GM23248 (cell line): ENCODE measurements around the gene SNRPD3. TPM values are rescaled to one million over a fixed set of nuclear protein-coding genes. Genes with fewer than 3 reads are reported as not detected.
A peak's percentile ranks its signal among the peaks of the same experiment; 100 is the strongest.

Experiments used
- DNase-seq: peaks from one replicate; pipeline ENCODE4 v3.0.0-alpha.2; 2015
- H2AFZ ChIP-seq: fragments of 200-600 bp; sonication (generic); 2 replicates; pipeline ENCODE4 v1.6.1; 2016; ENCODE audit warnings: antibody characterized with exemption
- H3F3A ChIP-seq: fragments of 200-600 bp; sonication (generic); 2 replicates; pipeline ENCODE4 v1.6.1; 2016; ENCODE audit warnings: mild to moderate bottlenecking, antibody characterized with exemption, mixed run types; ENCODE audit not compliant: insufficient read depth
- H3K27ac ChIP-seq: fragments of 200-600 bp; sonication (generic); 2 replicates; pipeline ENCODE4 v1.5.1; 2016; ENCODE audit warnings: mild to moderate bottlenecking
- H3K27me3 ChIP-seq: fragments of 200-600 bp; sonication (generic); replicated peaks from 2 replicates; pipeline ENCODE4 v1.6.1; 2016; ENCODE audit warnings: mild to moderate bottlenecking; ENCODE audit not compliant: insufficient read depth
- H3K36me3 ChIP-seq: fragments of 200-600 bp; sonication (generic); 2 replicates; pipeline ENCODE4 v1.6.1; 2016; ENCODE audit warnings: low read depth, mild to moderate bottlenecking
- H3K4me1 ChIP-seq: fragments of 200-600 bp; sonication (generic); 2 replicates; pipeline ENCODE4 v1.6.1; 2016; ENCODE audit warnings: mild to moderate bottlenecking; ENCODE audit not compliant: insufficient read depth
- H3K4me2 ChIP-seq: fragments of 200-600 bp; sonication (generic); one replicate; pipeline ENCODE4 v1.6.1; 2016; ENCODE audit warnings: mild to moderate bottlenecking; ENCODE audit not compliant: unreplicated experiment
- H3K4me3 ChIP-seq: fragments of 200-600 bp; sonication (generic); 2 replicates; pipeline ENCODE4 v1.5.1; 2016; ENCODE audit warnings: mild to moderate bottlenecking
- H3K79me2 ChIP-seq: fragments of 200-600 bp; sonication (generic); 2 replicates; pipeline ENCODE4 v1.6.1; 2016; ENCODE audit warnings: mild to moderate bottlenecking; ENCODE audit not compliant: insufficient read depth
- H3K9ac ChIP-seq: fragments of 200-600 bp; sonication (generic); 2 replicates; pipeline ENCODE4 v1.6.1; 2016; ENCODE audit warnings: mild to moderate bottlenecking
- H3K9me2 ChIP-seq: fragments of 200-600 bp; sonication (generic); 2 replicates; pipeline ENCODE4 v1.6.1; 2016; ENCODE audit warnings: mixed run types, mild to moderate bottlenecking, moderate library complexity; ENCODE audit not compliant: insufficient read depth
- H3K9me3 ChIP-seq: fragments of 200-600 bp; sonication (generic); one replicate; pipeline ENCODE4 v1.6.1; 2017; ENCODE audit warnings: low read depth
- H4K20me1 ChIP-seq: fragments of 200-600 bp; sonication (generic); 2 replicates; pipeline ENCODE4 v1.6.0; 2016; ENCODE audit not compliant: insufficient read depth
- EZH2 ChIP-seq: fragments of 200-600 bp; sonication (generic); IDR thresholded peaks from 2 replicates; pipeline ENCODE4 v1.6.1; 2018; ENCODE audit warnings: antibody characterized with exemption, mild to moderate bottlenecking; ENCODE audit not compliant: insufficient read depth, poor library complexity, severe bottlenecking
- EZH2phosphoT487 ChIP-seq: fragments of 200-600 bp; sonication (generic); IDR thresholded peaks from 2 replicates; pipeline ENCODE4 v1.6.1; 2018; ENCODE audit warnings: antibody characterized with exemption, moderate library complexity, mild to moderate bottlenecking, low read depth; ENCODE audit not compliant: insufficient read depth
- WGBS, 2 experiments: methylation state at CpG; one replicate each; pipeline ENCODE4 v1.1.6; 2015 to 2017; ENCODE audit warnings: low lambda C conversion rate in 2 of 2, low coverage in 1 of 2; ENCODE audit errors: missing lambda C conversion rate in 2 of 2; 5-methylcytosine and 5-hydroxymethylcytosine counted together
- in situ Hi-C: fragments of 300-500 bp; cut with MboI; formaldehyde crosslinking; loops from 2 replicates; pipeline ENCODE4 v1.15.0; 2020
- polyA plus RNA-seq: library from polyadenylated mRNA; unstranded; fragments of >200 nt; fragmentation: Nextera tagmentation; extraction: Ambion mirVana; gene quantifications from 2 replicates; pipeline ENCODE4 v1.2.1, GENCODE V29; 2016
- total RNA-seq: library from RNA; depleted of rRNA; stranded (reverse); fragments of >200 nt; shearing (Covaris generic); gene quantifications from 2 replicates; pipeline ENCODE4 v1.2.3, GENCODE V29; 2014

The SNRPD3 gene
- total and polyA plus RNA-seq, 2 experiments from 2014 or later, result 106 to 109 TPM

GRCh38 chr22:24571266-24571665, 15.5 kb downstream of the SNRPD3 start:
- H3K79me2 ChIP-seq, result peaks cover 41% of the 10 kb centered on the region
- 0 out of 2 replicates have a peak, but pooled peaks cover 6% of the 10 kb centered on the region for H4K20me1 ChIP-seq
- no peak overlapping the region for H3K27ac ChIP-seq
- no peak for DNase-seq
- H3K9me3 ChIP-seq, result no peaks in the 10 kb centered on the region
- H3K27me3 ChIP-seq, result no peaks in the 10 kb centered on the region
- no peak overlapping the region for H2AFZ ChIP-seq
- WGBS, 2 experiments, result 91 to 93% methylated on average over 7 of the region's 7 CpGs
- no peaks in the 10 kb centered on the region for H3K4me1 ChIP-seq
- peaks cover 36% of the 10 kb centered on the region; the same call in 1 of the 2 replicates for H3K36me3 ChIP-seq
- H3F3A ChIP-seq, result peaks cover 4% of the 10 kb centered on the region; the same call in 1 of the 2 replicates
- H3K9me2 ChIP-seq, result no peaks in the 10 kb centered on the region
- TF ChIP-seq EZH2 (no peak), EZH2phosphoT487 (no peak)
- in situ Hi-C loops, result no loop called here
- H3K4me3 ChIP-seq, result no peak overlapping the region
- H3K9ac ChIP-seq, result no peak overlapping the region
- no peak overlapping the region for H3K4me2 ChIP-seq

- DNase-seq, result no peak
- no peak overlapping the region for H3K4me3 ChIP-seq
- peaks cover 4% of the 10 kb centered on the region; the same call in 1 of the 2 replicates for H4K20me1 ChIP-seq
- no peaks in the 10 kb centered on the region for H3K9me3 ChIP-seq
- no peak overlapping the region for H3K27ac ChIP-seq
- peaks cover 42% of the 10 kb centered on the region for H3F3A ChIP-seq
- H3K36me3 ChIP-seq, result peaks cover 35% of the 10 kb centered on the region; the same call in 1 of the 2 replicates
- no peak overlapping the region for H2AFZ ChIP-seq
- no peak overlapping the region for H3K4me2 ChIP-seq
- no peak for TF ChIP-seq EZH2
- no peak for TF ChIP-seq EZH2phosphoT487
- in situ Hi-C loops, result no loop called here
- 97 to 100% methylated on average over 1 of the region's 1 CpG for WGBS, 2 experiments
- peaks cover 25% of the 10 kb centered on the region for H3K4me1 ChIP-seq
- no peak overlapping the region for H3K9ac ChIP-seq
- no peaks in the 10 kb centered on the region for H3K79me2 ChIP-seq
- no peaks in the 10 kb centered on the region for H3K9me2 ChIP-seq
- no peaks in the 10 kb centered on the region for H3K27me3 ChIP-seq
These were observed 21.0 kb downstream of the SNRPD3 start for GRCh38 chr22:24576778-24577177.

GRCh38 chr22:24578355-24579257, 22.8 kb downstream of the SNRPD3 start:
- H3K4me1 ChIP-seq, result peaks cover 27% of the 10 kb centered on the region
- H3K27ac ChIP-seq, result peak overlapping the region; percentile 55; the same call in 1 of the 2 replicates
- H3K4me2 ChIP-seq, result no peak overlapping the region
- H3K79me2 ChIP-seq, result no peaks in the 10 kb centered on the region
- DNase-seq, result peak; percentile 28
- peaks cover 42% of the 10 kb centered on the region for H3F3A ChIP-seq
- no peaks in the 10 kb centered on the region for H3K9me3 ChIP-seq
- H3K4me3 ChIP-seq, result no peak overlapping the region
- no peaks in the 10 kb centered on the region for H3K27me3 ChIP-seq
- H3K36me3 ChIP-seq, result peaks cover 20% of the 10 kb centered on the region; the same call in 1 of the 2 replicates
- no peak overlapping the region for H3K9ac ChIP-seq
- TF ChIP-seq EZH2phosphoT487 (no peak), EZH2 (no peak)
- H4K20me1 ChIP-seq, result peaks cover 4% of the 10 kb centered on the region; the same call in 1 of the 2 replicates
- in situ Hi-C loops, result no loop called here
- H2AFZ ChIP-seq, result no peak overlapping the region
- H3K9me2 ChIP-seq, result no peaks in the 10 kb centered on the region
- 72 to 77% methylated on average over 8 of the region's 8 CpGs for WGBS, 2 experiments

- Histone ChIP-seq H3K4me2 (no peak overlapping the region), H4K20me1 (peaks cover 4% of the 10 kb centered on the region; the same call in 1 of the 2 replicates), H3K9me2 (no peaks in the 10 kb centered on the region), H3K27ac (peak overlapping the region; percentile 55), H2AFZ (no peak overlapping the region), H3K27me3 (no peaks in the 10 kb centered on the region), H3K4me3 (no peak overlapping the region), H3K79me2 (no peaks in the 10 kb centered on the region), H3K9me3 (no peaks in the 10 kb centered on the region), H3F3A (peaks cover 42% of the 10 kb centered on the region), H3K4me1 (peaks cover 31% of the 10 kb centered on the region), H3K9ac (no peak overlapping the region), H3K36me3 (peaks cover 14% of the 10 kb centered on the region; the same call in 1 of the 2 replicates)
- TF ChIP-seq EZH2phosphoT487 (no peak), EZH2 (no peak)
- DNase-seq, result no peak
- 10% methylated on average over 1 of the region's 1 CpG for WGBS, 2 experiments
- in situ Hi-C loops, result no loop called here
These were observed 23.4 kb downstream of the SNRPD3 start for GRCh38 chr22:24579258-24579601.
